OCI-LY3 (cell line): Measurements from ENCODE around the gene DSC3.

Experiments
- EZH2phosphoT487 ChIP-seq: fragments of 200-600 bp; shearing (Covaris generic); IDR thresholded peaks from 2 replicates; pipeline ENCODE4 v1.6.1; 2018; ENCODE audit warnings: antibody characterized with exemption, mixed run types, low read depth
- TF ChIP-seq, protein P1 (sequence below): fragments of 200-600, 300-600 bp; sonication (generic); IDR thresholded peaks from 2 replicates; pipeline ENCODE4 v1.5.1; 2014; ENCODE audit warnings: antibody characterized with exemption, low read length, low read depth

DNA sequence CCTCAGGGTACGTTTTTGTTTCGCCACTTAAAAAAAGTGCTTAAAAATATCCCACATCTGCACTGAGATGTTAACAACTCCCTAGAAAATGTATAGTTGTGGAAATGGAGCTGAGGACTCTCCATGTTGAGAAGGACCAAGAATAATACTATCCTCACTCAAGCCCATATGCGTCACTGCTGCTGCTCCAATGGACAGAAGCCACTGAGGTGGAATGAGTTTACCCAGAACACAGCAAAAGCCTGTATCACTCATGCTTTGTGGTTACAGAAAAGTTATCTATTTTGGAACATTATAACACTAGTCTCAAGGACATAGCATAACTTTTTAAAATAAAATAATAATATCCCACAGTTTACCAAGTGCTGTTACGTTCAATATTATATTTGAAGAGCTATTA lies 31.9 kb downstream of the DSC3 start:
- TF ChIP-seq, protein P1, sequence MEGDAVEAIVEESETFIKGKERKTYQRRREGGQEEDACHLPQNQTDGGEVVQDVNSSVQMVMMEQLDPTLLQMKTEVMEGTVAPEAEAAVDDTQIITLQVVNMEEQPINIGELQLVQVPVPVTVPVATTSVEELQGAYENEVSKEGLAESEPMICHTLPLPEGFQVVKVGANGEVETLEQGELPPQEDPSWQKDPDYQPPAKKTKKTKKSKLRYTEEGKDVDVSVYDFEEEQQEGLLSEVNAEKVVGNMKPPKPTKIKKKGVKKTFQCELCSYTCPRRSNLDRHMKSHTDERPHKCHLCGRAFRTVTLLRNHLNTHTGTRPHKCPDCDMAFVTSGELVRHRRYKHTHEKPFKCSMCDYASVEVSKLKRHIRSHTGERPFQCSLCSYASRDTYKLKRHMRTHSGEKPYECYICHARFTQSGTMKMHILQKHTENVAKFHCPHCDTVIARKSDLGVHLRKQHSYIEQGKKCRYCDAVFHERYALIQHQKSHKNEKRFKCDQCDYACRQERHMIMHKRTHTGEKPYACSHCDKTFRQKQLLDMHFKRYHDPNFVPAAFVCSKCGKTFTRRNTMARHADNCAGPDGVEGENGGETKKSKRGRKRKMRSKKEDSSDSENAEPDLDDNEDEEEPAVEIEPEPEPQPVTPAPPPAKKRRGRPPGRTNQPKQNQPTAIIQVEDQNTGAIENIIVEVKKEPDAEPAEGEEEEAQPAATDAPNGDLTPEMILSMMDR = no peak
- no peak for TF ChIP-seq EZH2phosphoT487
